ENCODE data around the gene SPOCK1. TPM values are rescaled to one million over a fixed set of nuclear protein-coding genes. Genes with fewer than 3 reads are reported as not detected.

Gene SPOCK1
- total RNA-seq, 1 donor from 2014 or later = 6.8 TPM

GRCh38 chr5:137134920-137135532 lies 364.1 kb downstream of the SPOCK1 start:
- no peaks in the 10 kb centered on the region for H3K36me3 ChIP-seq (ENCODE audit: control insufficient read depth, insufficient read depth, low read length)
- no peak for FAIRE-seq
- H3K27me3 ChIP-seq (ENCODE audit: control insufficient read depth, insufficient read depth, low read length) = no peaks in the 10 kb centered on the region
- TF ChIP-seq CTCF (IDR thresholded peaks at IDR 0.05; ENCODE audit: insufficient read depth, low read length, severe bottlenecking) = no peak
- no peak overlapping the region for H3K4me3 ChIP-seq (ENCODE audit: low read depth, low read length)
- no peak for DNase-seq (ENCODE audit: low read depth)

GRCh38 chr5:137129886-137130680 lies 369.0 kb downstream of the SPOCK1 start:
- no peak for DNase-seq (ENCODE audit: low read depth)
- H3K27me3 ChIP-seq (ENCODE audit: control insufficient read depth, insufficient read depth, low read length) = no peaks in the 10 kb centered on the region
- no peak for TF ChIP-seq CTCF (IDR thresholded peaks at IDR 0.05; ENCODE audit: insufficient read depth, low read length, severe bottlenecking)
- H3K4me3 ChIP-seq (ENCODE audit: low read depth, low read length) = no peak overlapping the region
- no peak for FAIRE-seq
- H3K36me3 ChIP-seq (ENCODE audit: control insufficient read depth, insufficient read depth, low read length) = no peaks in the 10 kb centered on the region

GRCh38 chr5:137128012-137128411 lies 371.1 kb downstream of the SPOCK1 start:
- H3K4me3 ChIP-seq (ENCODE audit: low read depth, low read length) = no peak overlapping the region
- no peak for DNase-seq (ENCODE audit: low read depth)
- H3K36me3 ChIP-seq (ENCODE audit: control insufficient read depth, insufficient read depth, low read length) = no peaks in the 10 kb centered on the region
- FAIRE-seq = no peak
- H3K27me3 ChIP-seq (ENCODE audit: control insufficient read depth, insufficient read depth, low read length) = no peaks in the 10 kb centered on the region
- no peak for TF ChIP-seq CTCF (IDR thresholded peaks at IDR 0.05; ENCODE audit: insufficient read depth, low read length, severe bottlenecking)

- no peak for TF ChIP-seq CTCF (IDR thresholded peaks at IDR 0.05; ENCODE audit: insufficient read depth, low read length, severe bottlenecking)
- Histone ChIP-seq H3K27me3 (ENCODE audit: control insufficient read depth, insufficient read depth, low read length) (no peaks in the 10 kb centered on the region), H3K4me3 (ENCODE audit: low read depth, low read length) (no peak overlapping the region), H3K36me3 (ENCODE audit: control insufficient read depth, insufficient read depth, low read length) (no peaks in the 10 kb centered on the region)
- FAIRE-seq = no peak
- DNase-seq (ENCODE audit: low read depth) = peak; percentile 56
These were observed 372.3 kb downstream of the SPOCK1 start for GRCh38 chr5:137126829-137127228.

GRCh38 chr5:137122558-137122957 lies 376.6 kb downstream of the SPOCK1 start:
- H3K27me3 ChIP-seq (ENCODE audit: control insufficient read depth, insufficient read depth, low read length) = no peaks in the 10 kb centered on the region
- H3K4me3 ChIP-seq (ENCODE audit: low read depth, low read length) = no peak overlapping the region
- FAIRE-seq = peak; percentile 76
- TF ChIP-seq CTCF (IDR thresholded peaks at IDR 0.05; ENCODE audit: insufficient read depth, low read length, severe bottlenecking) = no peak
- no peaks in the 10 kb centered on the region for H3K36me3 ChIP-seq (ENCODE audit: control insufficient read depth, insufficient read depth, low read length)
- DNase-seq (ENCODE audit: low read depth) = no peak

All from bronchial epithelial cell (primary cell).